ENCODE data around the gene RNU11.
"Not testable (repeated sequence)": the region's sequence is repeated elsewhere in the genome, so short reads cannot be mapped to it uniquely, and the experiment has no call there.

The RNU11 gene

DNA sequence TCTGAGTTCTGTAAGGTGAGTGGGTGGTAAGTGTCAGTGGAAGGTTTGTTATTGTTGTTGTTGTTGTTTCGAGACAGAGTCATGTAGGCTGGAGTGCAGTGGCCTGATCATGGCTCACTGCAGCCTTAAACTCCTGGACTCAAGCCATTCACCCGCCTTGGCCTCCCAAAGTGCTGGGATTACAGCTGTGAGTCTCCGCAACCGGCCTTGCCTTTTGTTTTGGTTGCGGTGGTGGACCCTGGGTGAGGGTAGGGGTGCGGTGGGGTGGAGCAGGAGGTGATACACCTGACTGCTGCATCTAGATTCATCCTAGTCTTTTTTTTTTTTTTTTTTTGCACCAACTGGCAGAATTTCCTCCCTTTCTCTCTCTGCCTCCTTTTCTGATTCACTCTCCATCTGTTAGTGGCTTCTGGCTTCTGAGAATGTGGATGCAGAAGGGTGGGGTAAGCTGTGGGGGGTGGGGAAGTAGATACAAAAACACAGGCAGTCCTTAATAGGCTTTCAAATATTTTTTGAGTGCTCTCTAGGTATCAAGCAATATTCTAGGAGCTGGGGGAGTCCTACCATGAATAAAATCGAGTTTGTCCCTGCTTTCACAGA lies 15.6 kb downstream of the RNU11 start:
- DNase-seq (ENCODE audit: low read depth in 2 of 2) = no peak

DNA sequence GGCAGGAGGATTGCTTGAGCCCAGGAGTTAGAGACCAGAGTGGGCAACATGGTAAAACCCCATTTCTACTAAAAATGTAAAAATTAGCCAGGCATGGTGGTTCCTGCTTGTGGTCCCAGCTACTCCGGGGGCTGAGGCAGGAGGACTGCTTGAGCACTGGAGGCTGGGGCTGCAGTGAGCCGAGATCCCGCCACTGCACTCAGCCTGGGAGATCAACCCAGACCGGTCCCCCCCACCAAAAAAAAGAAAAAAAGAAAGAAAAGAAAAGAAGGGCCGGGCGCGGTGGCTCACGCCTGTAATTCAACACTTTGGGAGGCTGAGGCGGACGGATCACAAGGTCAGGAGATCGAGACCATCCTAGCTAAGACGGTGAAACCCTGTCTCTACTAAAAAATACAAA lies 18.4 kb downstream of the RNU11 start:
- no peak for DNase-seq (ENCODE audit: low read depth in 2 of 2)

DNA sequence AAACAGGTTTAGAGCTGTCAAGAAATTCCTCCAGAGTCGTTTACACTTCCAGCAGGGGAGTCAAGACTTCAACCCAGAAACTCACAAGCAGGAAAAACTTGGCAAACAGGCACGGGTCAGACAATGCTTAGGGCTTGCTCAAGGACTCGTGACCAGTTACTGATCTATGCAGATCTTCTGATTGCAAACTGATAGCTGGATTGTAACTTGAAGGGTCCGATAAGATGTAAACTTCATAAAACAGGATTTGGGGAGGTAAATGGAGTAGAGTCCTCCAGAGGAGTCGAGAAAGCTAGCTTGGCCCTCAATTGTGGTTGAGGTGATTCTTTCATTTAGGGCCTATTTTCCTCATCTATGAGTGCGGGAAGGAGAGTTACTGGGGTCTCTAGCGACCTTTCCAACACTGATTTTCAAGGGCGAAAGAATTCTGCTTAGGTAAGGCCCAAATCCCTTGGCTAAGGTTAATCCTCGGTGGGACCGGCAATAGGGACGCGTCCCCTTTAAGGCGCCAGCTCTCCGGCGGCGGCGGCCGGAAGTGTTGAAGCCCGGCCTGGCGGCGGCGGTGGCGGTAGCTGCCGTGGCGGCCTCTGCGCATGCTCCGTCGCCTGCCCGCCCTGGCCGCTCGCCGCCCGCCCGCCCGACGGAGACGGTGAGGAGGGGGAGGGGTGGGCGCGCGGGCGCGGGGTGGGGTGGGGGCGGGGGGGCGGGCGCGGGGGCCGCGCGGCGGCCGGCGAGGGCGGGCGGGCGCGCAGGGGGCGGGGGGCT lies 20.0 kb downstream of the RNU11 start, which contains the start of gene GMEB1:
Gene GMEB1 (plus strand): TSS at position 594 of the 765 bp plus-strand sequence. CDS start 14,829 bp downstream, outside the sequence.
- peak; percentile 71 to 75 for DNase-seq (ENCODE audit: low read depth in 2 of 2)

DNA sequence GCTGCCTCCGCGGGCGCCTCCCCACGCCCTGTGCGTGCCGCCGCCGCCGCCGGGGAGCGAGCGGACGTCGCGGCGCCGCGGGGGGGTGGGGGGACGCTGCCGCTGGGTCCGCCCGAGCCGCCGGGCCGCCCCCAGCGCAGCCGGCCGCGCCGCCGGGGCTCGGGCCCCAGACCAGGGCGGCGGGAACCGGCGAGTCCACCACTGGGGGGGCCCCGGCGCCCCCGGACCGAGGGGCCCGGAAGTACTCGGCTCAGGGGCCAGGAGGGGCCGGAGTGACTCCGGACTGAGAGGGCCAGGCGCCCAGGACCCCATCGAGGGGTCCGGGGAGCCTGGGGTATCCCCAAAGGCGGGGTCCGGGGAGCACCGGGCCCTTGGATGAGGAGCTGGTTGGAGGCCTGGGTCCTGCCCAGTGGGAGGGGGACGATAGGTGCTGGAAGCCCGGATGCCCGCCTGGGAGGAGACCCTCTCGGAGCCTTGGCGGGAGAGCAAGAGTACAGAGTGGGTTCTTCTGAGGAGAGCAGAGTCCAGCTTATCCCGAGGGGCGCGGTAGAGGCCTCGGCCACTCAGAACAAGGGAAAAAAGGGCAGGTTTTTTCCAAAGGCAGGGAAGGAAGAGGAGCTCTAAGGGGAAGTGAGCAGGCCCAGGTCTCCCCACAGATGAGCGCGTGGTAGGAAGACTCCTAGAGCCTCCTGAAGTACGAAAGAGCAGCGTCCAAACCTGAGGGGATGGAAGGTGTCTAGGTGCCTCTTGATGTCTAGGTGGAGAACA lies 20.7 kb downstream of the RNU11 start:
- DNase-seq (ENCODE audit: low read depth in 2 of 2) = peak; percentile 6 to 16

DNA sequence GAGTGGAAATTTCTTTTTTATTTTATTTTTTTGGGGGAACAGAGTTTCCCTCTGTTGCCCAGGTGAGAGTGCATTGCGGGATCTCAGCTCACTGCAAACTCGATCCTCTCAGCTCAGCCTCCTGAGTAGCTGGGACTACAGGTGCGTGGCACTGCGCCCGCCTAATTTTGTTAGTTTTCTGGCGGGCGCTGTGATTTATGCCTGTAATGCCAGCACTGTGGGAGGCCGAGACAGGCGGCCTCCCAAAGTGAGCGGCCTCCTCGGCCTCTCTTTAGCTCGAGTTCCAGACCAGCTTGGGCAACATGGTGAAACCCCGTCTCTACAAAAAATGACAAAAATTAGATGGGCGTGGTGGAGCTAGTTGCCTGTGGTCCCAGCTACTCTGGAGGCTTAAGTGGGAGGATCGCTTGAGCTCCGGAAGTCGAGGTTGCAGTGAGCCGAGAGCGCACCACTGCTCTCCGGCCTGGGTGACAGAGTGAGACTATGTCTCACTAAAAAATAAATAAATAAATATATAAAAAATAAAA lies 22.9 kb downstream of the RNU11 start:
- DNase-seq (ENCODE audit: low read depth in 2 of 2) = no peak

DNA sequence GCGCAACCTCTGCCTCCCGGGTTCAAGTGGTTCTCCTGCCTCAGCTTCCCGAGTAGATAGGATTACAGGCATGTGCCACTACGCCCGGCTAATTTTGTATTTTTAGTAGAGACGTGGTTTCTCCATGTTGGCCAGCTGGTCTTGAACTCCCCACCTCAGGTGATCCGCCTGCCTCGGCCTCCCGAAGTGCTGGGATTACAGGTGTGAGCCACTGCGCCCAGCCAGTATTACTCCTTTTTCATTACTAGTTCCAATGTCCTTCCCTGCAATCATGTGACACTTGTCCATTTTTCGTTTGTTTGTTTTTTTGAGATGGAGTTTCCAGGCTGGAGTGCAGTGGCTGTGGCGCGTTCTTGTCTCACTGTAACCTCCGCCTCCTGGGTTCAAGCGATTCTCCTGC lies 24.6 kb downstream of the RNU11 start:
- not testable (repeated sequence) for DNase-seq (ENCODE audit: low read depth in 2 of 2)

DNA sequence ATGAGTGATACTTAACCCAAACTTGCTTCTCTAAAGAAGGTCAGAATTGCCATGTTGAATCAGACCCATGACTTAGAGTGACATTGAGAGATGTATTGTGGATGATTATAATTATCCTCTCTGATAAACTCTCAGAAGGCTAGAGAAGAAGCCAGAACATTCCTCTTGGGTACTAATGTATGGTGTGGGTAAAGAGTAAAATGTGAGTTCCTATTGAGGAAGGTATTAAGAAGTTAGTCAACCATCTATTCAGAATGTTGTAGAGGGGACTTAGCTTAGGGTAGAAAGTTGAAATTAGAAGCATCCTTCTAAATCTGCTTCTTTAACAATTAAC lies 27.5 kb downstream of the RNU11 start:
- DNase-seq (ENCODE audit: low read depth in 2 of 2) = no peak

DNA sequence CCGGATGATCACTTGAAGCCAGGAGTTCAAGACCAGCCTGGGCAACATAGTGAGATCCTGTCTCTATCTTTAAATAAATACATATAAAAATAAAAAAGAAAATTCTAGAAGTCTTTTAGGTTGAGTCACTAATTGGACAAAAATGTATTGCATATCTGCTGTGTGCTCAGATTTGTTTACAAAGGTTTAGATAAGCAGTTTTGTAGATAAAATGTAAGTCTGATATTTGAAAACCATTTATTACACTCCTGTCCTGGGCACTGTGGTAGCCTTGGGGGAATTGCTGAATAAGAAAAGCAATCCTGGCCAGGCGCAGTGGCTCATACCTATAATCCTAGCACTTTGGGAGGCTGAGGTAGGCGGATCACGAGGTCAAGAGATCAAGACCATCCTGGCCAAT lies 31.8 kb downstream of the RNU11 start:
- DNase-seq (ENCODE audit: low read depth in 2 of 2) = no peak

DNA sequence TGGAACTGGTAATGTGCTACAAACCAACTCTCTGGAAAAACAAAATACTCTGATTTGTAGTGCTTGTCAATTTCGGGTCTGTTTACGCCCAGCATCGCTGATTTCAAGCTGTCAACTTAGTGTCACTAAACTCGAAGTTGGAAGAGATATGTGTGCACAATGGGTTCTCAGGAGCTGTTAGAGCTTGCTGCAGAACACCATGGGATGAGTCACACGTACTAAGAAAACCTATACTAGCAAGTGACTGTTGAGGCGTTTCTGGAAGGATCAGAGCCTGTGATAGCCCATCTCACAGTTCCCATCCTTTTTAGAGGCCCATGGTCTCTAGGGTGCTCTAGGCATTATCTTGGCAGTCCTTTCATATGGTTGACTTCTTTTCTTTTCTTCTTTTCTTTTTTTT lies 34.4 kb downstream of the RNU11 start:
- no peak for DNase-seq (ENCODE audit: low read depth in 2 of 2)

DNA sequence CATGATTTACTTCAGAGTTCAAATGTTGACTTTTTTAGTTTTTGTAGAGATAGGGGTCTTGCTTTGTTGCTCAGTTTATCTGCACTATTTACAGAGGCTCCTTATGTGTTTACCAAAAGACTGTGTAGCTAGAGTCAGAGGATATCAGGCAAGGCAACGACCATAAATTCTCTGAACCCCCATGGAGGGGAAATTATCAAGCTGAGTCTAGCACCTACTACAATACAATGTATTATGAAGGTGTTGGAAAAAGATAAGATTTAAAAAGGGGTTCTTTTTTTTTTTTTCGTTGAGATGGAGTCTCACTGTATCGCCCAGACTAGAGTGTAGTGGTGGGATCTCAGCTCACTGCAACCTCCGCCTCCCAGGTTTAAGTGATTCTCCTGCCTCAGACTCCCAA lies 36.5 kb downstream of the RNU11 start:
- no peak for DNase-seq (ENCODE audit: low read depth in 2 of 2)

DNA sequence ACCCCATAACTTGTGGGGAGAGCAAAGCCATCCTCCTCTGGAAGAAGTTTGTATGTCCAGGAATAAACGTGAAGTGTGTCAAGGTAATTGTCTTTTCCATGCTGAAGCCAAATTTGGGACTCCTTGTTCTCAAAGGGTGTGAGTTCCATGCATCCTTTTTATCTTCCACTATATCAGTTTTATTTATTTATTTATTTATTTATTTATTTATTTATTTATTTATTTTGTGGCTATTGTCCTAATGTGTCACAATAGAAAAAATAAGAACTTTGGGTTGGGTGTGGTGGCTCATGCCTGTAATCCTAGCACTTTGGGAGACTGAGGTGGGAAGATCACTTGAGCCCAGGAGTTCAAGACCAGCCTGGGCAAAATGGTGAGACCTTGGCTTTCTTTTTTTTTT lies 43.2 kb downstream of the RNU11 start:
- not testable (repeated sequence) for DNase-seq (ENCODE audit: low read depth in 2 of 2)
